CD14-positive monocyte (primary cell): Measurements from ENCODE around the gene GBGT1. TPM values are rescaled to one million over a fixed set of nuclear protein-coding genes. Genes with fewer than 3 reads are reported as not detected.

ENCODE experiments used
- DNase-seq, 3 donors: peaks; one replicate each; pipeline ENCODE4 v3.0.0-alpha.2; 2011 to 2022
- H2AFZ ChIP-seq: 2 replicates; pipeline ENCODE4 v1.6.0; 2012; ENCODE audit warnings: mild to moderate bottlenecking, low read depth, low read length, inconsistent platforms; ENCODE audit not compliant: insufficient read depth, poor library complexity, severe bottlenecking
- H3K27ac ChIP-seq, 2 donors: 1 replicate in 1 of 2; 2 replicates in 1 of 2; pipeline ENCODE4 v1.5.1; 2012 to 2013; ENCODE audit warnings: low read length in 2 of 2, control low read depth in 1 of 2, inconsistent platforms in 1 of 2, low read depth in 1 of 2, mild to moderate bottlenecking in 1 of 2
- H3K27me3 ChIP-seq, 2 donors: one replicate each; pipeline versions ENCODE4 v1.6.0 to v1.6.1; 2011 to 2013; ENCODE audit warnings: low read length in 2 of 2; ENCODE audit not compliant: control insufficient read depth in 2 of 2, insufficient read depth in 2 of 2
- H3K36me3 ChIP-seq, 2 donors: replicated peaks in 1 of 2; 1 replicate in 1 of 2; 2 replicates in 1 of 2; pipeline versions ENCODE4 v1.5.1 to v1.6.1; 2012 to 2013; ENCODE audit warnings: low read length in 2 of 2, control low read depth in 1 of 2, inconsistent platforms in 1 of 2, mild to moderate bottlenecking in 1 of 2; ENCODE audit not compliant: insufficient read depth in 2 of 2, control insufficient read depth in 1 of 2
- H3K4me1 ChIP-seq, 2 donors: 1 replicate in 1 of 2; 2 replicates in 1 of 2; pipeline versions ENCODE4 v1.5.1 to v1.6.1; 2012 to 2013; ENCODE audit warnings: low read length in 2 of 2, control low read depth in 1 of 2, inconsistent platforms in 1 of 2, mild to moderate bottlenecking in 1 of 2, moderate library complexity in 1 of 2; ENCODE audit not compliant: insufficient read depth in 2 of 2, control insufficient read depth in 1 of 2
- H3K4me2 ChIP-seq: replicated peaks from 2 replicates; pipeline ENCODE3; 2012; ENCODE audit warnings: low read length, moderate library complexity, mild to moderate bottlenecking; ENCODE audit not compliant: poor library complexity, severe bottlenecking; ENCODE audit errors: extremely low read depth
- H3K4me3 ChIP-seq, 3 experiments: fragments of 200-600 bp in 1 of 3; sonication (generic) in 1 of 3; replicated peaks in 1 of 3; 1 replicate in 2 of 3; 2 replicates in 1 of 3; pipeline ENCODE4 v1.5.1; 2011 to 2013; ENCODE audit warnings: low read length in 3 of 3, mild to moderate bottlenecking in 3 of 3, control low read depth in 2 of 3, low read depth in 2 of 3, inconsistent platforms in 1 of 3, moderate library complexity in 1 of 3
- H3K79me2 ChIP-seq: 2 replicates; pipeline ENCODE4 v1.6.0; 2012; ENCODE audit warnings: mild to moderate bottlenecking, control low read depth, inconsistent platforms, low read length, moderate library complexity; ENCODE audit not compliant: insufficient read depth
- H3K9ac ChIP-seq: 2 replicates; pipeline ENCODE4 v1.6.0; 2017; ENCODE audit warnings: low read length, mild to moderate bottlenecking; ENCODE audit not compliant: insufficient read depth, poor library complexity, severe bottlenecking
- H3K9me3 ChIP-seq, 2 donors: replicated peaks in 1 of 2; 1 replicate in 1 of 2; 2 replicates in 1 of 2; pipeline versions ENCODE4 v1.5.1 to v1.6.1; 2012 to 2013; ENCODE audit warnings: low read length in 2 of 2, control low read depth in 1 of 2; ENCODE audit not compliant: control insufficient read depth in 1 of 2, insufficient read depth in 1 of 2
- H4K20me1 ChIP-seq: 2 replicates; pipeline ENCODE4 v1.6.0; 2012; ENCODE audit warnings: mild to moderate bottlenecking, low read length, control low read depth, moderate library complexity; ENCODE audit not compliant: insufficient read depth
- H3K27ac Mint-ChIP-seq, 7 donors: one replicate each; pipeline ENCODE4 v1.8.0; 2020; ENCODE audit warnings: mild to moderate bottlenecking in 7 of 7, mixed read lengths in 7 of 7, moderate library complexity in 6 of 7, inconsistent platforms in 2 of 7
- H3K27me3 Mint-ChIP-seq, 3 donors: one replicate each; pipeline ENCODE4 v1.8.0; 2021 to 2022; ENCODE audit warnings: low read depth in 3 of 3, mild to moderate bottlenecking in 3 of 3, mixed read lengths in 3 of 3, moderate library complexity in 3 of 3, inconsistent platforms in 1 of 3
- H3K36me3 Mint-ChIP-seq, 2 donors: one replicate each; pipeline ENCODE4 v1.8.0; 2020; ENCODE audit warnings: mixed read lengths in 2 of 2, inconsistent platforms in 1 of 2, mild to moderate bottlenecking in 1 of 2
- H3K4me1 Mint-ChIP-seq: one replicate; pipeline ENCODE4 v1.8.0; 2020; ENCODE audit warnings: mild to moderate bottlenecking, mixed read lengths
- H3K4me3 Mint-ChIP-seq, 2 donors: one replicate each; pipeline ENCODE4 v1.8.0; 2020; ENCODE audit warnings: mild to moderate bottlenecking in 2 of 2, mixed read lengths in 2 of 2, moderate library complexity in 1 of 2
- H3K9me3 Mint-ChIP-seq, 7 donors: one replicate each; pipeline ENCODE4 v1.8.0; 2020 to 2022; ENCODE audit warnings: mixed read lengths in 7 of 7, mild to moderate bottlenecking in 6 of 7, moderate library complexity in 6 of 7, inconsistent platforms in 2 of 7
- WGBS: methylation state at CpG from one replicate; pipeline ENCODE4 v1.1.5; 2013; ENCODE audit warnings: missing lambda C conversion rate; ENCODE audit not compliant: insufficient coverage; 5-methylcytosine and 5-hydroxymethylcytosine counted together
- intact Hi-C, 2 donors: fragments of 100-400 bp; cut with micrococcal nuclease; formaldehyde crosslinking; loops; one replicate each; pipeline versions ENCODE4 v1.15.0 to v1.15.1; 2023
- polyA plus RNA-seq, 3 donors: library from polyadenylated mRNA; depleted of rRNA in 1 of 3; unstranded in 2 of 3; stranded (reverse) in 1 of 3; fragments of 300-500 nt in 2 of 3; fragments of >200 nt in 1 of 3; fragmentation: Illumina TruSeq in 2 of 3; gene quantifications; 1 replicate in 2 of 3; 2 replicates in 1 of 3; pipeline ENCODE4 v1.2.3, GENCODE V29; 2012 to 2021
- TF ChIP-seq, protein P1 (sequence below): fragments of 200-600 bp; IDR thresholded peaks from one replicate; pipeline ENCODE4 v1.8.0; 2022; ENCODE audit warnings: antibody characterized with exemption, mild to moderate bottlenecking

Gene GBGT1
- polyA plus RNA-seq, 3 donors: 7.1 to 40.1 (median 8.0) TPM

DNA sequence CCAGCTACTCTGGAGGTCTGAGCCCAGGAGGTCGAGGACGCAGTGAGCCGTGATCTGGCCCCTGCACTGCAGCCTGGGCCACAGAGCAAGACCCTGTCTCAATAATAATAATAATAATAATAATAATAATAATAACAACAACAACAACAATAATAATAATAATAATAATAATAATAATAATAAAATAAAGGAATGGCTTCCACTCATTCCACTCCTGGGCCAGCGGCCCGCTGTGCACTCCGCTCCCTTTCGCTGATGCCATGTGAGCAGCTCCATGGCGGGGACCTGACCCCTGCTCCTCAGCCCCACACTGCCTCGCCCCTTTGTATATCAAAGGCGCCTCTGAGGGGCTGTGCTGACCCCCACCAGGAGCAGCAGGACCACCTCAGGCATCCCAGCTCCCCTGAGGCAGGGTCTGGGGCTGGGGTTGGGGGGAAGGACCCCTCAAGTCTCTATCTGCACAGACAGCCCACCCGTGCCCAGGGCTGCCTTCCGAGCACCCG is 20.0 kb downstream of the GBGT1 start:
- peaks cover 31 to 39% of the 10 kb centered on the region in 2 donors for H3K4me1 ChIP-seq
- no peak for DNase-seq
- peak overlapping the region; percentile 55 for H3K9ac ChIP-seq
- peak overlapping the region in 2 of 3 experiments; percentile 30 to 65 for H3K4me3 ChIP-seq
- H2AFZ ChIP-seq: no peak overlapping the region
- peaks cover 75% of the 10 kb centered on the region for H4K20me1 ChIP-seq
- intact Hi-C loops: loop anchor here in 1 of 2 donors (1.0 kb wide), 1 partner anchor 40 kb away; no protein-coding TSS in a partner anchor
- no peaks in the 10 kb centered on the region for H3K9me3 ChIP-seq
- H3K4me3 Mint-ChIP-seq: peak overlapping the region; percentile 60 to 85
- H3K27me3 Mint-ChIP-seq: peaks cover 0 to 10% (median 10%) of the 10 kb centered on the region in 3 donors
- H3K27me3 ChIP-seq: no peaks in the 10 kb centered on the region
- peak overlapping the region; percentile 70 for H3K4me2 ChIP-seq
- peak overlapping the region in 5 of 7 donors; percentile 5 to 89 (median 71) for H3K27ac Mint-ChIP-seq
- H3K27ac ChIP-seq: peak overlapping the region in 1 of 2 donors; percentile 31
- WGBS: 82% methylated on average over 8 of the region's 13 CpGs
- H3K79me2 ChIP-seq: peaks cover 8% of the 10 kb centered on the region
- no peaks in the 10 kb centered on the region for H3K36me3 Mint-ChIP-seq
- H3K9me3 Mint-ChIP-seq: no peaks in the 10 kb centered on the region
- H3K36me3 ChIP-seq: no peaks in the 10 kb centered on the region
- H3K4me1 Mint-ChIP-seq: peaks cover 40% of the 10 kb centered on the region
- TF ChIP-seq, protein P1, sequence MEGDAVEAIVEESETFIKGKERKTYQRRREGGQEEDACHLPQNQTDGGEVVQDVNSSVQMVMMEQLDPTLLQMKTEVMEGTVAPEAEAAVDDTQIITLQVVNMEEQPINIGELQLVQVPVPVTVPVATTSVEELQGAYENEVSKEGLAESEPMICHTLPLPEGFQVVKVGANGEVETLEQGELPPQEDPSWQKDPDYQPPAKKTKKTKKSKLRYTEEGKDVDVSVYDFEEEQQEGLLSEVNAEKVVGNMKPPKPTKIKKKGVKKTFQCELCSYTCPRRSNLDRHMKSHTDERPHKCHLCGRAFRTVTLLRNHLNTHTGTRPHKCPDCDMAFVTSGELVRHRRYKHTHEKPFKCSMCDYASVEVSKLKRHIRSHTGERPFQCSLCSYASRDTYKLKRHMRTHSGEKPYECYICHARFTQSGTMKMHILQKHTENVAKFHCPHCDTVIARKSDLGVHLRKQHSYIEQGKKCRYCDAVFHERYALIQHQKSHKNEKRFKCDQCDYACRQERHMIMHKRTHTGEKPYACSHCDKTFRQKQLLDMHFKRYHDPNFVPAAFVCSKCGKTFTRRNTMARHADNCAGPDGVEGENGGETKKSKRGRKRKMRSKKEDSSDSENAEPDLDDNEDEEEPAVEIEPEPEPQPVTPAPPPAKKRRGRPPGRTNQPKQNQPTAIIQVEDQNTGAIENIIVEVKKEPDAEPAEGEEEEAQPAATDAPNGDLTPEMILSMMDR: no peak

DNA sequence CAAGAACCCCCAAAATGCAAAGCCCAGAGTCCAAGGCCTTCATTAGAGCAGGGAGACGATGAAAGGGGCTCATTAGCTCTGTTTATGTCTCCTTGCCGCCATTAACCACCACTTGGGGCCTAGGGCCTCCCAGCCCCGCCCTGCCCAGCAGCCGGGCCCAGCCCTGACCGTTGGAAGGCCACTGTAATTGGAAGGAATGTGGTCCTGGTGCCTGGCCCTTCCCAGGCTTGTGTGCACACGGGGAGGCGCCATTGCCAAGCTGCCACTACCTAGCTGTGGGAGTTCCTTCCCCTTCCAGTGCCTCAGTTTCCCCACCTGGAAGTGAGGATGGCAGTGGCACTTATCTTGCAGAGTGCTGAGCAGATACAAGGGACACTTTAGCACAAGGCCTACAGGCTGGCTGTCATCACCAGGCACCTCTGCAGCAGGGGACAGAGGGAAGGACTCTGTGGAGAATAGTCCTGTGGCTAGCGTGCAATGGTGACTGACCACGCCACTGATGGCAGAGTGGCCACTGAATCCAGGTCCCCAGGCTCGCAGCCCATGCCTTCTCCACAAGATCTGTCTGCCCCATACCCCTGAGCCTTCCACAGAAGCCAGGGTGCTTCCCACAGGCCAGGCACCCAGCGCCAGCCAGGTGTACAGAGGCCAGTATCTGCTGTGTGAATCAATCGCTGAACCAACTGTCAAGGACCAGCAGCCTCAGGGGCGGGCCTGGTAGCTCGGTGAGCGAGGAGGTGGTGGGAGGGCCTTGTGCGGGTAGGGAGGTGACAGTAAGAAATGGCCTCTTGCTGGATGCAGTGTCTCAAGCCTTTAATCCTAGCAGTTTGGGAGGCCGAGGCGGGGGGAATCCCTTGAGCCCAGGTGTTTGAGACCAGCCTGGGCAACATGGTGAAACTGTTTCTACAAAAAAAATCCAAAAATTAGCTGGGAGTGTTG is 20.8 kb downstream of the GBGT1 start:
- WGBS: 87% methylated on average over 9 of the region's 18 CpGs

More for the DNA sequence above, 20.8 kb downstream of the GBGT1 start:
- Histone ChIP-seq H3K4me1 (peaks cover 24 to 32% of the 10 kb centered on the region in 2 donors), H3K79me2 (peaks cover 8% of the 10 kb centered on the region), H3K4me3 (no peak overlapping the region), H4K20me1 (peaks cover 72% of the 10 kb centered on the region), H3K9ac (no peak overlapping the region), H3K27ac (no peak overlapping the region), H3K9me3 (no peaks in the 10 kb centered on the region), H3K27me3 (no peaks in the 10 kb centered on the region), H3K36me3 (no peaks in the 10 kb centered on the region), H2AFZ (no peak overlapping the region), H3K4me2 (no peak overlapping the region)
- H3K9me3 Mint-ChIP-seq: no peaks in the 10 kb centered on the region
- H3K27me3 Mint-ChIP-seq: peaks cover 0 to 10% (median 6%) of the 10 kb centered on the region in 3 donors
- intact Hi-C loops: no loop called here
- H3K27ac Mint-ChIP-seq: peak overlapping the region in 4 of 7 donors; percentile 68 to 88 (median 75)
- DNase-seq: no peak
- peaks cover 34% of the 10 kb centered on the region for H3K4me1 Mint-ChIP-seq
- TF ChIP-seq, protein P1: no peak
- no peak overlapping the region for H3K4me3 Mint-ChIP-seq
- no peaks in the 10 kb centered on the region for H3K36me3 Mint-ChIP-seq
